H1 (cell line): ENCODE measurements around the gene CXADR. TPM values are rescaled to one million over a fixed set of nuclear protein-coding genes. Genes with fewer than 3 reads are reported as not detected.

Experiments used
- CTCF ChIA-PET: fragments of 300-600 bp; sonication (Branson Sonifier 250); formaldehyde crosslinking; loops from one replicate; lab custom pipeline; 2021; ENCODE audit not compliant: partially characterized antibody; lab: Charles Lee
- POLR2A ChIA-PET: fragments of 300-600 bp; sonication (Branson Sonifier 250); formaldehyde crosslinking; loops from one replicate; lab custom pipeline; 2021; ENCODE audit warnings: inconsistent platforms; ENCODE audit not compliant: partially characterized antibody; lab: Charles Lee
- DNase-seq, 2 experiments: peaks; one replicate each; pipeline versions ENCODE4 v3.0.0 to v3.0.0-alpha.2; 2010 to 2022; ENCODE audit warnings: low spot score in 2 of 2, low read depth in 1 of 2, mixed read lengths in 1 of 2
- FAIRE-seq: peaks from 2 replicates; lab custom pipeline; 2011; peaks lifted over from hg19 to GRCh38; lab: Jason Lieb, UNC
- H2AFZ ChIP-seq: 2 replicates; pipeline ENCODE4 v1.8.1; 2012; ENCODE audit warnings: low read length, inconsistent platforms
- H2AK5ac ChIP-seq: 2 replicates; pipeline ENCODE4 v1.6.1; 2013; ENCODE audit warnings: low read depth, low read length
- H2BK120ac ChIP-seq: replicated peaks from 2 replicates; pipeline ENCODE3; 2013; ENCODE audit warnings: low read depth, low read length, inconsistent platforms
- H2BK12ac ChIP-seq: 2 replicates; pipeline ENCODE4 v1.6.1; 2013; ENCODE audit warnings: low read depth, low read length
- H2BK15ac ChIP-seq: 2 replicates; pipeline ENCODE4 v1.6.1; 2013; ENCODE audit warnings: low read length
- H2BK20ac ChIP-seq: 2 replicates; pipeline ENCODE4 v1.6.1; 2013; ENCODE audit warnings: low read length
- H2BK5ac ChIP-seq: 2 replicates; pipeline ENCODE4 v1.6.1; 2013; ENCODE audit warnings: low read depth, low read length
- H3K14ac ChIP-seq: 2 replicates; pipeline ENCODE4 v1.6.1; 2013; ENCODE audit warnings: inconsistent platforms; ENCODE audit not compliant: insufficient read length
- H3K18ac ChIP-seq: 2 replicates; pipeline ENCODE4 v1.6.1; 2013; ENCODE audit warnings: low read length; ENCODE audit errors: extremely low read depth
- H3K23ac ChIP-seq: 2 replicates; pipeline ENCODE4 v1.6.1; 2013; ENCODE audit warnings: inconsistent platforms; ENCODE audit not compliant: insufficient read length
- H3K23me2 ChIP-seq: 2 replicates; pipeline ENCODE4 v1.6.1; 2013; ENCODE audit warnings: low read depth, low read length
- H3K27ac ChIP-seq: 2 replicates; pipeline ENCODE4 v1.6.1; 2011; ENCODE audit warnings: low read depth, low read length, inconsistent platforms
- H3K27me3 ChIP-seq, 4 experiments: replicated peaks in 1 of 4; 1 replicate in 1 of 4; 2 replicates in 3 of 4; pipeline versions ENCODE4 v1.6.1 to v1.8.1; 2011 to 2013; ENCODE audit warnings: low read length in 3 of 4, mild to moderate bottlenecking in 3 of 4, inconsistent platforms in 2 of 4, mixed read lengths in 2 of 4, moderate library complexity in 1 of 4; ENCODE audit not compliant: control insufficient read depth in 3 of 4, insufficient read depth in 3 of 4; ENCODE audit errors: extremely low read depth in 1 of 4
- H3K36me3 ChIP-seq, 4 experiments: 2 replicates each; pipeline versions ENCODE4 v1.6.1 to v1.8.1; 2011 to 2013; ENCODE audit warnings: mild to moderate bottlenecking in 4 of 4, low read length in 3 of 4, moderate library complexity in 2 of 4, control low read depth in 1 of 4, inconsistent platforms in 1 of 4; ENCODE audit not compliant: insufficient read depth in 4 of 4, control insufficient read depth in 2 of 4
- H3K4ac ChIP-seq: replicated peaks from 2 replicates; pipeline ENCODE3; 2013; ENCODE audit warnings: low read length, low read depth, mixed read lengths, inconsistent platforms; ENCODE audit not compliant: insufficient read length
- H3K4me1 ChIP-seq, 4 experiments: replicated peaks in 1 of 4; 1 replicate in 1 of 4; 2 replicates in 3 of 4; pipeline versions ENCODE4 v1.6.1 to v1.8.1; 2011 to 2013; ENCODE audit warnings: low read length in 3 of 4, inconsistent platforms in 2 of 4, mixed read lengths in 1 of 4; ENCODE audit not compliant: insufficient read depth in 4 of 4, control insufficient read depth in 3 of 4
- H3K4me2 ChIP-seq, 2 experiments: 2 replicates each; pipeline versions ENCODE4 v1.6.1 to v1.8.1; 2011 to 2013; ENCODE audit warnings: low read depth in 2 of 2, low read length in 2 of 2, control low read depth in 1 of 2, inconsistent platforms in 1 of 2, mild to moderate bottlenecking in 1 of 2; ENCODE audit not compliant: insufficient read depth in 1 of 2
- H3K4me3 ChIP-seq, 4 experiments: fragments of 200-600, 300-600 bp in 1 of 4; sonication (generic), shearing (Covaris generic), sonication (Bioruptor Twin) in 1 of 4; 2 replicates each; pipeline versions ENCODE4 v1.5.1 to v1.8.1; 2011 to 2016; ENCODE audit warnings: low read length in 4 of 4, low read depth in 3 of 4, control low read depth in 2 of 4, inconsistent platforms in 2 of 4, mild to moderate bottlenecking in 2 of 4, mixed read lengths in 1 of 4, moderate library complexity in 1 of 4; ENCODE audit not compliant: insufficient read depth in 2 of 4; ENCODE audit errors: extremely low read depth in 1 of 4
- H3K56ac ChIP-seq: replicated peaks from 2 replicates; pipeline ENCODE3; 2013; ENCODE audit warnings: low read depth, mild to moderate bottlenecking, mixed read lengths, low read length, inconsistent platforms; ENCODE audit not compliant: insufficient read length
- H3K79me1 ChIP-seq: 2 replicates; pipeline ENCODE4 v1.6.1; 2013; ENCODE audit warnings: low read depth, low read length, control low read depth
- H3K79me2 ChIP-seq, 2 experiments: 2 replicates each; pipeline versions ENCODE4 v1.6.1 to v1.8.1; 2012 to 2013; ENCODE audit warnings: low read length in 2 of 2, mild to moderate bottlenecking in 2 of 2, inconsistent platforms in 1 of 2; ENCODE audit not compliant: insufficient read depth in 2 of 2, control insufficient read depth in 1 of 2
- H3K9ac ChIP-seq, 4 experiments: replicated peaks in 1 of 4; 1 replicate in 1 of 4; 2 replicates in 3 of 4; pipeline versions ENCODE4 v1.6.1 to v1.8.1; 2011 to 2013; ENCODE audit warnings: low read depth in 3 of 4, low read length in 3 of 4, control low read depth in 2 of 4, mild to moderate bottlenecking in 2 of 4, moderate library complexity in 2 of 4, inconsistent platforms in 1 of 4; ENCODE audit errors: extremely low read depth in 1 of 4
- H3K9me3 ChIP-seq, 2 experiments: 2 replicates each; pipeline versions ENCODE4 v1.6.1 to v1.8.1; 2012 to 2013; ENCODE audit warnings: mild to moderate bottlenecking in 2 of 2, moderate library complexity in 2 of 2, control low read depth in 1 of 2, inconsistent platforms in 1 of 2, low read depth in 1 of 2, low read length in 1 of 2, mixed read lengths in 1 of 2; ENCODE audit not compliant: insufficient read depth in 2 of 2
- H4K20me1 ChIP-seq, 2 experiments: replicated peaks in 1 of 2; 2 replicates each; pipeline versions ENCODE3 to v1.8.1; 2011 to 2013; ENCODE audit warnings: inconsistent platforms in 2 of 2, low read length in 2 of 2, mild to moderate bottlenecking in 1 of 2; ENCODE audit not compliant: insufficient read depth in 2 of 2, control insufficient read depth in 1 of 2
- H4K5ac ChIP-seq: 2 replicates; pipeline ENCODE4 v1.6.1; 2013; ENCODE audit warnings: low read length, low read depth, mixed read lengths, inconsistent platforms; ENCODE audit not compliant: insufficient read length
- H4K8ac ChIP-seq: 2 replicates; pipeline ENCODE4 v1.8.0; 2013; ENCODE audit warnings: mild to moderate bottlenecking, moderate library complexity, low read length, inconsistent platforms; ENCODE audit not compliant: insufficient read depth; ENCODE audit errors: extremely low read depth
- H4K91ac ChIP-seq: replicated peaks from 2 replicates; pipeline ENCODE3; 2013; ENCODE audit warnings: low read length, mixed read lengths, inconsistent platforms; ENCODE audit not compliant: insufficient read length
- CEBPB ChIP-seq: IDR thresholded peaks from 2 replicates; pipeline ENCODE4 v1.6.1; 2012; ENCODE audit warnings: low read depth, low read length
- EZH2 ChIP-seq: fragments of 200-600 bp; sonication (generic); IDR thresholded peaks from 2 replicates; pipeline ENCODE4 v1.7.1; 2012; ENCODE audit warnings: low read depth, mild to moderate bottlenecking, moderate library complexity, low read length, inconsistent platforms; ENCODE audit not compliant: severe bottlenecking
- HDAC6 ChIP-seq: IDR thresholded peaks from one replicate; pipeline ENCODE4 v1.7.1; 2012; ENCODE audit warnings: low read depth, mild to moderate bottlenecking, inconsistent platforms, low read length, moderate library complexity
- KDM5A ChIP-seq: fragments of 200-600 bp; IDR thresholded peaks from 2 replicates; pipeline ENCODE4 v1.7.1; 2012; ENCODE audit warnings: mild to moderate bottlenecking, low read length, inconsistent platforms, mixed read lengths
- POLR2AphosphoS5 ChIP-seq: IDR thresholded peaks from 2 replicates; pipeline ENCODE4 v1.6.1; 2011; ENCODE audit warnings: low read depth, low read length
- RXRA ChIP-seq: IDR thresholded peaks from 2 replicates; pipeline ENCODE4 v1.6.1; 2011; ENCODE audit warnings: low read depth, mild to moderate bottlenecking, low read length, moderate library complexity; ENCODE audit not compliant: insufficient read depth
- SP4 ChIP-seq: IDR thresholded peaks from 2 replicates; pipeline ENCODE4 v1.6.1; 2012; ENCODE audit warnings: low read length, inconsistent platforms
- TCF12 ChIP-seq: IDR thresholded peaks from 2 replicates; pipeline ENCODE4 v1.6.1; 2011; ENCODE audit warnings: low read depth, mild to moderate bottlenecking, low read length
- WGBS, 2 experiments: shearing (Covaris generic) in 1 of 2; methylation state at CpG; one replicate each; pipeline versions ENCODE4 v1.1.6 to v1.1.7; 2013 to 2015; ENCODE audit warnings: low lambda C conversion rate in 2 of 2, mixed read lengths in 2 of 2, inconsistent platforms in 1 of 2, low coverage in 1 of 2, missing lambda C conversion rate in 1 of 2; ENCODE audit not compliant: insufficient replicate concordance in 2 of 2, insufficient coverage in 1 of 2, insufficient read length in 1 of 2; ENCODE audit errors: extremely low coverage in 1 of 2, missing lambda C conversion rate in 1 of 2; 5-methylcytosine and 5-hydroxymethylcytosine counted together
- polyA plus RNA-seq, 7 experiments: library from polyadenylated mRNA; depleted of rRNA in 3 of 7; stranded (reverse) in 5 of 7; unstranded in 2 of 7; fragments of >200 nt in 5 of 7; fragments of 200-250 nt in 2 of 7; gene quantifications; 1 replicate in 5 of 7; 2 replicates in 1 of 7; 4 replicates in 1 of 7; pipeline versions ENCODE4 v1.2.1 to v1.2.3, GENCODE V29; 2011 to 2013; ENCODE audit warnings: missing spikeins in 2 of 7, mixed read lengths in 2 of 7
- total RNA-seq: library from RNA; stranded (reverse); fragmentation: NEBNext Ultra II Directional; extraction: Animal tissue kit (Norgen Biotek cat#: 25700); gene quantifications from 2 replicates; pipeline ENCODE4 v1.2.1, GENCODE V29; 2021
- TF ChIP-seq, protein P1 (sequence below): IDR thresholded peaks from 2 replicates; pipeline ENCODE4 v1.6.1; 2011; ENCODE audit warnings: low read length, improper control_type of control experiment
- TF ChIP-seq, protein P2 (sequence below): IDR thresholded peaks from 2 replicates; pipeline ENCODE4 v1.6.1; 2012; ENCODE audit warnings: inconsistent platforms

Gene CXADR
- total and polyA plus RNA-seq, 2 of the 8 experiments (the other 6 are each of a cell fraction or from before 2014, with no cell fraction given), result 45.6 to 145 TPM

DNA sequence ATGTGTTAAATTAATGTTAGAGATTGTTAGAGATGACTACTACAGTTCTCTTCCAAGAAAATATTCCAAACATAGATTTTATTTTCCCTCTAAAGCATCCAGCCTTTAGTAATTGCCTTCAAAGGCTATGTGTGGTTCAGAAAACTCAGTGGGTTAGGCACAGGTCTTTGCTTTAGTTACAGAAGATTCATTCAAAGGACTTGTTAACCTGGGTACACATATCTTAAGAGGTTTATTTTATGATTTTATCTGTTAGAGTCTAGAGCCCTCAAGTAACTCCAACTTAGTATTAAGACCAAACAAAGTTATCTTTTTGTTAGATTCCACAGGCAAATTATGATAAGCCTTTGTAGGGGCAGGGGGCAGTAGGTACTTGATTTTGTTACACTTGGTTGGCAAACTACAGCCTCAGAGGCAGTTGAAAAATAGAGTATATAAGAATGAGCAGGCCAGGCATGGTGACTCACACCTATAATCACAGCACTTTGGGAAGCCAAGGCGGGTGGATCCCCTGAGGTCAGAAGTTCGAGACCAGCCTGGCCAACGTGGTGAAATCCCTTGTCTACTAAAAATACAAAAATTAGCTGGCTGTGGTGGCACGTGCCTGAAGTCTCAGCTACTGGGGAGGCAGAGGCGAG, 37.9 kb downstream of the CXADR start:
- FAIRE-seq, result no peak
- Histone ChIP-seq H2AFZ (no peak overlapping the region), H3K9ac (no peak overlapping the region), H4K5ac (no peak overlapping the region), H3K23me2 (no peaks in the 10 kb centered on the region), H3K18ac (no peak overlapping the region), H3K27me3 (no peaks in the 10 kb centered on the region), H3K79me2 (peaks cover under 1 to 86% of the 10 kb centered on the region in 2 experiments), H2BK5ac (no peak overlapping the region), H3K14ac (no peak overlapping the region)
- ChIA-PET CTCF (no interaction called here), POLR2A (no interaction called here)
- TF ChIP-seq EZH2 (no peak), SP4 (no peak), CEBPB (no peak), KDM5A (no peak), RXRA (no peak), TCF12 (no peak), POLR2AphosphoS5 (no peak), HDAC6 (no peak)
- TF ChIP-seq, protein P1, sequence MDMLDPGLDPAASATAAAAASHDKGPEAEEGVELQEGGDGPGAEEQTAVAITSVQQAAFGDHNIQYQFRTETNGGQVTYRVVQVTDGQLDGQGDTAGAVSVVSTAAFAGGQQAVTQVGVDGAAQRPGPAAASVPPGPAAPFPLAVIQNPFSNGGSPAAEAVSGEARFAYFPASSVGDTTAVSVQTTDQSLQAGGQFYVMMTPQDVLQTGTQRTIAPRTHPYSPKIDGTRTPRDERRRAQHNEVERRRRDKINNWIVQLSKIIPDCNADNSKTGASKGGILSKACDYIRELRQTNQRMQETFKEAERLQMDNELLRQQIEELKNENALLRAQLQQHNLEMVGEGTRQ, result no peak
- TF ChIP-seq, protein P2, sequence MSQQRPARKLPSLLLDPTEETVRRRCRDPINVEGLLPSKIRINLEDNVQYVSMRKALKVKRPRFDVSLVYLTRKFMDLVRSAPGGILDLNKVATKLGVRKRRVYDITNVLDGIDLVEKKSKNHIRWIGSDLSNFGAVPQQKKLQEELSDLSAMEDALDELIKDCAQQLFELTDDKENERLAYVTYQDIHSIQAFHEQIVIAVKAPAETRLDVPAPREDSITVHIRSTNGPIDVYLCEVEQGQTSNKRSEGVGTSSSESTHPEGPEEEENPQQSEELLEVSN, result no peak
- TF ChIP-seq, all 59 proteins: peak for 0
- Histone ChIP-seq H3K4ac (no peak overlapping the region), H3K4me3 (no peak overlapping the region), H4K8ac (no peak overlapping the region), H2BK15ac (no peak overlapping the region), H3K56ac (no peak overlapping the region), H2BK12ac (no peak overlapping the region), H4K20me1 (peaks cover 2 to 22% of the 10 kb centered on the region in 2 experiments), H3K27ac (no peak overlapping the region), H3K9me3 (no peaks in the 10 kb centered on the region), H3K4me1 (no peaks in the 10 kb centered on the region; a peak in 1 of 7 replicates), H4K91ac (no peak overlapping the region), H2BK20ac (no peak overlapping the region), H3K36me3 (peaks cover 15 to 70% (median 41%) of the 10 kb centered on the region in 4 experiments), H2BK120ac (no peak overlapping the region), H2AK5ac (no peak overlapping the region), H3K23ac (no peak overlapping the region), H3K4me2 (no peak overlapping the region), H3K79me1 (peaks cover 9% of the 10 kb centered on the region)
- 89% methylated on average over 5 of the region's 5 CpGs; no CpG with 5 or more reads in 1 of the 2 experiments for whole genome bisulfite sequencing, 2 experiments
- no peak for DNase-seq
